B cell (primary cell): ENCODE results near the gene RCVRN. TPM values are rescaled to one million over a fixed set of nuclear protein-coding genes. Genes with fewer than 3 reads are reported as not detected.

ENCODE experiments used
- ATAC-seq: fragments of 200-7000 bp; cut with Tn5 transposase; one replicate; pipeline ENCODE4 v1.10.0; 2021; ENCODE audit warnings: low read depth, mild to moderate bottlenecking, moderate number of reproducible peaks, moderate library complexity
- CTCF ChIA-PET: fragments of 350-600 bp; sonication (Branson Sonifier 250); formaldehyde crosslinking; loops from one replicate; lab custom pipeline; 2021; ENCODE audit warnings: antibody characterized with exemption, inconsistent platforms; lab: Charles Lee
- POLR2A ChIA-PET: fragments of 350-600 bp; sonication (Branson Sonifier 250); formaldehyde crosslinking; loops from one replicate; lab custom pipeline; 2021; ENCODE audit warnings: antibody characterized with exemption; lab: Charles Lee
- DNase-seq: peaks from one replicate; pipeline ENCODE4 v3.0.0; 2013
- H2AFZ ChIP-seq: 2 replicates; pipeline ENCODE4 v1.6.1; 2012; ENCODE audit warnings: mild to moderate bottlenecking, low read depth, low read length; ENCODE audit not compliant: insufficient read depth, poor library complexity, severe bottlenecking
- H3K27ac ChIP-seq, 2 donors: 1 replicate in 1 of 2; 2 replicates in 1 of 2; pipeline ENCODE4 v1.5.1; 2012 to 2013; ENCODE audit warnings: low read length in 2 of 2, mild to moderate bottlenecking in 2 of 2, moderate library complexity in 1 of 2
- H3K27me3 ChIP-seq, 4 experiments: fragments of 200-600 bp in 1 of 4; sonication (generic) in 1 of 4; replicated peaks in 1 of 4; 1 replicate in 2 of 4; 2 replicates in 2 of 4; pipeline versions ENCODE4 v1.6.1 to v1.7.0; 2013 to 2016; ENCODE audit warnings: low read length in 3 of 4, mild to moderate bottlenecking in 2 of 4, mixed read lengths in 1 of 4, moderate library complexity in 1 of 4; ENCODE audit not compliant: insufficient read depth in 4 of 4, control insufficient read depth in 3 of 4; ENCODE audit errors: control extremely low read depth in 1 of 4
- H3K36me3 ChIP-seq, 2 experiments: replicated peaks in 1 of 2; 1 replicate in 1 of 2; 2 replicates in 1 of 2; pipeline versions ENCODE4 v1.6.1 to v1.7.1; 2013; ENCODE audit warnings: low read length in 1 of 2; ENCODE audit not compliant: insufficient read depth in 2 of 2, control insufficient read depth in 1 of 2; ENCODE audit errors: control extremely low read depth in 1 of 2, extremely low read depth in 1 of 2
- H3K4me1 ChIP-seq, 2 donors: fragments of 200-600 bp in 1 of 2; sonication (generic) in 1 of 2; 1 replicate in 1 of 2; 2 replicates in 1 of 2; pipeline versions ENCODE4 v1.5.1 to v1.6.1; 2013 to 2017; ENCODE audit warnings: low read length in 2 of 2; ENCODE audit not compliant: control insufficient read depth in 2 of 2, insufficient read depth in 2 of 2
- H3K4me2 ChIP-seq: replicated peaks from 2 replicates; pipeline ENCODE3; 2012; ENCODE audit warnings: mild to moderate bottlenecking, low read depth, low read length; ENCODE audit not compliant: poor library complexity, severe bottlenecking
- H3K4me3 ChIP-seq, 5 experiments: fragments of 200-600 bp in 1 of 5; sonication (generic) in 1 of 5; 1 replicate in 3 of 5; 2 replicates in 2 of 5; pipeline versions ENCODE4 v1.5.1 to v1.7.0; 2011 to 2016; ENCODE audit warnings: low read length in 4 of 5, mild to moderate bottlenecking in 4 of 5, low read depth in 2 of 5, control low read depth in 1 of 5, moderate library complexity in 1 of 5; ENCODE audit not compliant: insufficient read depth in 1 of 5; ENCODE audit errors: control extremely low read depth in 1 of 5, extremely low read depth in 1 of 5
- H3K79me2 ChIP-seq: fragments of 200-600 bp; sonication (generic); one replicate; pipeline ENCODE4 v1.6.0; 2016; ENCODE audit warnings: low read length; ENCODE audit not compliant: control insufficient read depth, insufficient read depth
- H3K9ac ChIP-seq: fragments of 200-600 bp; sonication (generic); 2 replicates; pipeline ENCODE4 v1.6.1; 2017; ENCODE audit warnings: mild to moderate bottlenecking, low read length, moderate library complexity
- H3K9me3 ChIP-seq, 3 donors: one replicate each; pipeline versions ENCODE4 v1.6.1 to v1.7.1; 2013; ENCODE audit warnings: low read length in 2 of 3; ENCODE audit not compliant: control insufficient read depth in 2 of 3, insufficient read depth in 1 of 3; ENCODE audit errors: control extremely low read depth in 1 of 3
- H4K20me1 ChIP-seq: 2 replicates; pipeline ENCODE4 v1.6.0; 2012; ENCODE audit warnings: mild to moderate bottlenecking, low read length; ENCODE audit not compliant: insufficient read depth, control insufficient read depth, poor library complexity, severe bottlenecking
- H3K27ac Mint-ChIP-seq: one replicate; pipeline ENCODE4 v1.8.0; 2021; ENCODE audit warnings: mixed read lengths
- H3K27me3 Mint-ChIP-seq: one replicate; pipeline ENCODE4 v1.8.0; 2021; ENCODE audit warnings: mixed read lengths
- H3K4me1 Mint-ChIP-seq: one replicate; pipeline ENCODE4 v1.8.0; 2021; ENCODE audit warnings: mixed read lengths
- H3K4me3 Mint-ChIP-seq: one replicate; pipeline ENCODE4 v1.8.0; 2021; ENCODE audit warnings: mixed read lengths
- H3K9me3 Mint-ChIP-seq: one replicate; pipeline ENCODE4 v1.8.0; 2022; ENCODE audit warnings: mixed read lengths; ENCODE audit not compliant: insufficient read depth
- CTCF ChIP-seq: fragments of 200-600 bp; IDR thresholded peaks from one replicate; pipeline ENCODE4 v1.8.0; 2022; ENCODE audit warnings: antibody characterized with exemption, mild to moderate bottlenecking
- EZH2 ChIP-seq: IDR thresholded peaks from 2 replicates; pipeline ENCODE4 v1.6.1; 2012; ENCODE audit warnings: borderline replicate concordance, low read depth, mild to moderate bottlenecking, moderate library complexity, low read length; ENCODE audit not compliant: insufficient read depth, poor library complexity, severe bottlenecking
- WGBS: methylation state at CpG from one replicate; pipeline ENCODE4 v1.1.5; 2013; ENCODE audit warnings: missing lambda C conversion rate; ENCODE audit not compliant: insufficient coverage; 5-methylcytosine and 5-hydroxymethylcytosine counted together
- intact Hi-C: fragments of 100-400 bp; cut with micrococcal nuclease; formaldehyde crosslinking; loops from one replicate; pipeline ENCODE4 v1.10.0; 2022
- polyA minus RNA-seq: library from RNA; depleted of rRNA, polyadenylated mRNA; stranded (reverse); fragments of >200 nt; gene quantifications from 2 replicates; pipeline ENCODE4 v1.2.3, GENCODE V29; 2012
- polyA plus RNA-seq: library from polyadenylated mRNA; depleted of rRNA; stranded (reverse); fragments of >200 nt; gene quantifications from 2 replicates; pipeline ENCODE4 v1.2.3, GENCODE V29; 2012
- total RNA-seq, 2 donors: library from RNA; stranded (reverse); fragments of 120-200 nt in 1 of 2; gene quantifications; 1 replicate in 1 of 2; 2 replicates in 1 of 2; pipeline versions ENCODE4 v1.2.3 to v1.2.4, GENCODE V29; 2013 to 2022

RCVRN gene
- total RNA-seq = not detected in 2 replicates
- 0.09 TPM for total RNA-seq (2013)
- polyA plus RNA-seq = 0.16 TPM in 1 of 2 replicates, not detected in the other
- polyA minus RNA-seq = 0.86 TPM in 1 of 2 replicates, not detected in the other

GRCh38 chr17:9905078-9905415 lies at the start of gene RCVRN:
RCVRN (minus strand) TSS chr17:9905271; CDS start chr17:9905180, 91 bp downstream.
- Mint-ChIP-seq H3K4me1 (no peaks in the 10 kb centered on the region), H3K27me3 (peaks cover 10% of the 10 kb centered on the region), H3K4me3 (no peak within 1 kb of the TSS), H3K9me3 (no peaks in the 10 kb centered on the region), H3K27ac (no peak within 1 kb of the TSS)
- H3K36me3 ChIP-seq = no peaks in the 10 kb centered on the region
- no peak within 1 kb of the TSS for H3K27ac ChIP-seq
- TF ChIP-seq CTCF (no peak), EZH2 (no peak)
- no peak within 1 kb of the TSS for H3K9ac ChIP-seq
- ATAC-seq = no peak
- intact Hi-C loops = no loop called here
- ChIA-PET CTCF (interaction anchor here (1.4 kb wide), 1 partner anchor 19 kb away, joined by 5 read pairs; no protein-coding TSS in a partner anchor), POLR2A (no interaction called here)
- H3K79me2 ChIP-seq = no peaks in the 10 kb centered on the region
- H3K4me3 ChIP-seq = no peak within 1 kb of the TSS
- no peaks in the 10 kb centered on the region for H3K9me3 ChIP-seq
- WGBS = 88% methylated on average over 11 of the region's 11 CpGs
- H3K4me1 ChIP-seq = no peaks in the 10 kb centered on the region
- H2AFZ ChIP-seq = no peak within 1 kb of the TSS
- no peak within 1 kb of the TSS for H3K4me2 ChIP-seq
- no peaks in the 10 kb centered on the region for H4K20me1 ChIP-seq
- no peak for DNase-seq
- H3K27me3 ChIP-seq = no peaks in the 10 kb centered on the region

- intact Hi-C loops = no loop called here
- ChIA-PET POLR2A (no interaction called here), CTCF (no interaction called here)
- Mint-ChIP-seq H3K27ac (no peak overlapping the region), H3K4me3 (no peak overlapping the region), H3K9me3 (no peaks in the 10 kb centered on the region), H3K4me1 (no peaks in the 10 kb centered on the region), H3K27me3 (peaks cover 6% of the 10 kb centered on the region)
- Histone ChIP-seq H3K4me2 (no peak overlapping the region), H2AFZ (no peak overlapping the region), H3K27me3 (no peaks in the 10 kb centered on the region), H3K9ac (no peak overlapping the region), H4K20me1 (no peaks in the 10 kb centered on the region), H3K36me3 (no peaks in the 10 kb centered on the region), H3K9me3 (no peaks in the 10 kb centered on the region), H3K4me1 (no peaks in the 10 kb centered on the region), H3K79me2 (no peaks in the 10 kb centered on the region), H3K4me3 (no peak overlapping the region), H3K27ac (no peak overlapping the region)
- DNase-seq (no peak), ATAC-seq (no peak)
- 94% methylated on average over 10 of the region's 10 CpGs for WGBS
- TF ChIP-seq EZH2 (no peak), CTCF (no peak)
Observed at GRCh38 chr17:9953492-9953891, 48.4 kb upstream of the RCVRN start.
